GM18519 (cell line): ENCODE results near the gene TMEM123.

Experiments used
- ATAC-seq: cut with Tn5 transposase; IDR thresholded peaks from one replicate; pipeline ENCODE4 v1.9.1; 2021; ENCODE audit warnings: mild to moderate bottlenecking, moderate library complexity; ENCODE audit not compliant: unreplicated experiment, low FRiP score

The TMEM123 gene

GRCh38 chr11:102427068-102427467 is 25.5 kb downstream of the TMEM123 start:
- ATAC-seq, result no peak

DNA sequence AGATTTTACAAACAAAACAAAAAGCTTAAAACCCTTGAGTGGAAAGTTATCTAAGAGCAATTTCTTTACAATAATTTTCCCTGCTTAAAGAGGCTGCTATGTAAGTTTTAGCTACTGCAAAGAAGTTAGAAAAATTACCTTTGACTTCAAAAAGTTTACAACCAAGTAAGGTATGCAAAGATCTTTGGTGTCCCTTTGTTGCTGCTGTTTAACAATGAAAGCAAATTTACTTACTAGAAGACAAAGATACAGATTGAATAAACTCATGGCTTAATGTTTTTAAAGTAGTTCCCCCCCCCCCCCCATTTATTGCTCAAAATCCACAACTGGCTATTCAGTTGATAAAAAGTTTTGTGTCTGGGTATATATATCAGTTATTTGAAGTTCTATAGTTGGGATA is 26.0 kb downstream of the TMEM123 start:
- no peak for ATAC-seq

GRCh38 chr11:102426000-102426399 is 26.6 kb downstream of the TMEM123 start:
- no peak for ATAC-seq

GRCh38 chr11:102423936-102424335 is 28.6 kb downstream of the TMEM123 start:
- ATAC-seq, result no peak

DNA sequence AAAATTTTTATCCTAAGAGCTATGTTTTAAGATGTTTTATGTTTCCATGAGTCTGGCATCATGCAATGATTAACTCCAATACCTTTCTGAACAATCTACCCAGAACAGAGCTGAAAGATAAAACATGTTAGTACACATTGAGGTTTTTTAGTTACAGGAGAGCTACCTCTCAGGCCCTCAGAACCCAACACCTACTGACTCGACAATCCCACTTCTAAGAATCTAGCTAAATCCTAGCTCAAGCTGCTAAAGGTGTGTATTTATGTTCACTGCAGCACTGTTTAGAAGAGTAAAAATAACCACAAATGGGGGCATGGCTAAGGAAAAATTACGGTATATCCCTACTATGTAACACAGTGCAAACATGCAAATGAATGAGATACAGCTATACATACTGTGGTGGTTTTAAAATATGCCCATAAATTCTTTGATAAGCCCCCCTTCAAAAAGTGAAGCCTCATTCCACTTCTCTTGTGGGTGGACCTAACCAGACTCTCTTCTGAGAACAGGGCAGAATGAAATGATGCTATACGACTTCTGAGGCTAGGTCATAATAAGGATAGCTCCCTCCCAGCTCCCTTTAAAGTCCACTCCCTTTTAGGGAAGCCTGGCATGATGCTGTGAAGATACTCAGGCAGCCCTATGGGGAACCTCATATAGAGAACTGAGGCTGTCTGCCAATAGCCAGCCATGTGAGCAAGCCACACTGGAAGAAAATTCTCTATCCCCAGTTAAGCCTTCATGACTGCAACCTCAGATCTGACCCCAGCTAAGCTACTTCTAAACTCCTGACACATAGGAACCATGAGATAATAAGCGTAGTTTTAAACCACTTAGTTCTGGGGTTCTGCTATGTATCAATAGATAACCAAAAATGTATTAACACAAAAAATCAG is 29.5 kb downstream of the TMEM123 start:
- no peak for ATAC-seq

- ATAC-seq, result no peak
Measured at GRCh38 chr11:102421261-102421660, 31.3 kb downstream of the TMEM123 start.

DNA sequence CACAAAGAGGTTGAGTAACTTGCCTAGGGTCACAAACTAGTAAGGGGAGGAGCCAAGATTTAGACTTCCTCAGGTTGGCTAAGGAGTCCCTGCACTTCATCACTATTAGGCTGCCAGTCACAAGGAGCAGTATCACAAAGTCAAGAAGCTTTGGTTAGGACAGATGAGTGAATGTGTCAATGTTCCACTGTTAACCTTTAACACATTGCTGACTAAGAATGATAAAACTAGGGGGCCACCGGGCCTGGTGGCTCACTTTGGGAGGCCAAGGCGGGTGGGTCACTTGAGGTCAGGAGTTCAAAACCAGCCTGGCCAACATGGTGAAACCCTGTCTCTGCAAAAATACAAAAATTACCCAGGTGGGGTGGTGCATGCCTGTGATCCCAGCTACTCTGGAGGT is 32.0 kb downstream of the TMEM123 start:
- no peak for ATAC-seq

GRCh38 chr11:102419181-102419580 is 33.4 kb downstream of the TMEM123 start:
- ATAC-seq, result no peak

GRCh38 chr11:102416976-102417375 is 35.6 kb downstream of the TMEM123 start:
- ATAC-seq, result no peak

DNA sequence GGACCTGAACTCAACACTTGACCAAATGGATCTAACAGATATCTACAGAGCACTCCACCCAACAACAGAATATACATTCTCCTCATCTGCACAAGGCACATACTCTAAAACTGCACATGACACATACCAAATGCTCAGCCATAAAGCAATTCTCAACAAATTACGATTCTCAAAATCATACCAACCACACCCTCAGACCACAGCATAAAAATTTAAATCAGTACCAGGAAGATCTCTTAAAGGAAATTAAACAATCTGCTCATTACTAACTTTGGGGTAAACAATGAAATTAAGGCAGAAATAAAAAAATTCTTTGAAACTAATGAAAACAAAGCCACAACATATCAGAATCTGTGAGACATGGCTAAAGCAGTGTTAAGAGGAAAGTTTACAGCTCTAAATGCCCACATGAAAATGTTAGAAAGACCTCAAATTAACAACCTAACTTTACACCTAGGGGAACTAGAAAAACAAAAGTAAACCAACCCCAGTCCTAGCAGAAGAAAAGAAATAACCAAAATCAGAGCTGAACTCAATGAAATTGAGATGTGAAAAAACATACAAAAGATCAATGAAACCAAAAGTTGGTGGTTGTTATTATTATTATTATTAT is 37.2 kb downstream of the TMEM123 start:
- ATAC-seq, result no peak

DNA sequence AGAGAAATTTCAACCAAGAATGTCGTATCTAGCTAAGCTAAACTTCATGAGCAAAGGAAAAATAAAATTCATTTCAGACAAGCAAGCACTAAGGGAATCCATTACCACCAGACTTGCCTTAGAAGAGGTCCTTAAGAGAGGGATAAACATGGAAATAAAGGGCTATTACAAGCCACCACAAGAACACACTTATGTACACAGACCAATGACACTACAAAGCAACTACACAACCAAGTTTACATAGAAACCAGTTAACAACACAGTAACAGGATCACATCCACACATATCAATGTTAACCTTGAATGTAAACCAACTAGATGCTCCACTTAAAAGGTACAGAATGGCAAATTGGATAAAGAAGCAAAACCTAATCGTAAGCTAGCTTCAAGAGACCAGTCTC is 38.0 kb downstream of the TMEM123 start:
- ATAC-seq, result no peak

GRCh38 chr11:102413497-102413896 is 39.1 kb downstream of the TMEM123 start:
- ATAC-seq, result no peak

DNA sequence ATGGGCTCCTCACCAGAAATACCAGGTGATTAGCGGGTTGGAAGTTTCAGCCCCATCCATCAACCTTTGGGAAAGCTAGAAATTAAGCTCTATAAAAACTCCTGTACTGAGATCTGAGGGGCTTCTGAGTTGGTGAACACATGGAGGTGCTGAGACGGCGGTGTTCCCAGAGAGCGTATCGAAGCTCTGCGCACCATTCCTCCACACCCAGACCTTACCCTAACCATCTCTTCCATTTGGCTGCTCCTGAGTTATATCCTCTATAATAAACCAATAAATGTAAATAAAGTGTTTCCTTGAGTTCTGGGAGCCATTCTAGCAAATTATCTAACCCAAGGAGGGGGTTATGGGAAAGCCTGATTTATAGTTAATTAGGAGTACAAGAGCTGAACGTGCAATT is 41.4 kb downstream of the TMEM123 start:
- no peak for ATAC-seq

DNA sequence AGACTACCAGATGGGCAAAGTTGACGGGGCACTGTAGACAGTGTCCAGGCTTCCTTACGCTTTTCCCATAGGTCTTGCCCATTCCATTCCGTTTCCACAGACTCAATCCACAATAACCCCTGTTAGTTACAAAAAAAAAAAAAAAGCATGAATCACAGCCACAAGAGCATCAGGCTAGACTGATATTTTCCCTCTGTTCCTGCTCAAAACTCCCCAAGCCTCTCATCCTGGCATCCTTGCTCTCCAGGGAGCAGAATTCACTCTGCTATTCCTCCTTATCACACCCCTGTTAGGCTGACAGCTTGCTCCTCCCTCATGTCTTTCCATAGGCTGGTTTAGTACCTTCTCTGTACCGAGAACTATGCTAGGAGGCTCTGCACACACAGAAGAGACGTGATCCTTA is 42.2 kb downstream of the TMEM123 start:
- no peak for ATAC-seq

DNA sequence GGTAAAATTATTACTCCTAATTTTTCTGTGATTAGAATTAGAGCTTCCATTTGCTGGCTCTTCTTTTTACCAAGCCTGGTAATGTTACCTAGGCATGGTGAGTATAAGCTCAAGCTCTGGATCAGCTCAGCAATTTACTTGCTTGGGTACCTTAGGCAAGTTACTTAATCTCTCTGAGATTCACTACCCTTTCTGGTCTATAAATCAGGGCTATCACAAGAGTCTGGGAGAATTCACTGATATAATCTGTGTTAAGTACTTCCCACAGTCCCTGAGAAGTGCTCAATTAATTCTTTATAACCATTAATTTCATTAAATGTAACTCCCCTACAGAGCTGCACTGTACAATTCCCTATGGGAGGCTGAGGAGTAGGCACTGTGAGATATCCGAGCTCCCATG is 44.2 kb downstream of the TMEM123 start:
- no peak for ATAC-seq

DNA sequence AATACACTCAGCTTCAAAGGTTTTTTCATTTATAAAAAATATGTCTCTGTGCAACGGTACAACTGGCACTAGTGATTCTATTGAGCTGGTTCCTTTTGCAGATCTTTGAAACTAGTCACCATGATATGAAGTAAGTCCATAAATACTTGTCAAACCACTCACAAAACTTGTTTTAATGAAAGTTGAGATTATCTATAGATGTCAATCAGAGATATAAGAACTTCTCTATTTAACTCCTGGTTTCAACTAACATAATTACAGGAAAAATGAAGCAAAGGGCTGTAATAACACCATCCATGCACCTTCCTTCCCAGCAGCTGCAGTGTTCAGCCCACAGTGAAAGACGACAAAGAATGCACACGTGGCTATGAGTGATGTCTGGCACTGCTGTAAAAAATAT is 44.7 kb downstream of the TMEM123 start:
- ATAC-seq, result no peak

GRCh38 chr11:102406099-102406498 is 46.5 kb downstream of the TMEM123 start:
- no peak for ATAC-seq

DNA sequence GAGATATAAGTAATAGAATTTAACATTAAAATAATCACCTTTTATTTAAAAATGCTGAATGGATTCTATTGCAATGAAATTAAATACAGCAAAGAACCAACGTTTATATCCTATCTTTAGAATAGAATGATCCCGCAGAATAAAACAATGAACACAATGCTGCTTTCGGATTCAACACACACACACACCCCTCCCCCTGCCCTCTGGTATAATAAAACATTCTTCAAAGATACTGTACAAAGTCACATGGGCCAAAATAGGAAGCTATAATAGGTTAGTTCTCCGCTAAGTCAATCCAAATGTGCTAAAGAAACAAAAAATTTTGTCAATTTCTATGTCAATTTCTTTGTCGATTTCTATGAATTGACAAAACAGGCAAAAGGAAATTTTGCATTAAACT is 47.1 kb downstream of the TMEM123 start:
- ATAC-seq, result no peak

DNA sequence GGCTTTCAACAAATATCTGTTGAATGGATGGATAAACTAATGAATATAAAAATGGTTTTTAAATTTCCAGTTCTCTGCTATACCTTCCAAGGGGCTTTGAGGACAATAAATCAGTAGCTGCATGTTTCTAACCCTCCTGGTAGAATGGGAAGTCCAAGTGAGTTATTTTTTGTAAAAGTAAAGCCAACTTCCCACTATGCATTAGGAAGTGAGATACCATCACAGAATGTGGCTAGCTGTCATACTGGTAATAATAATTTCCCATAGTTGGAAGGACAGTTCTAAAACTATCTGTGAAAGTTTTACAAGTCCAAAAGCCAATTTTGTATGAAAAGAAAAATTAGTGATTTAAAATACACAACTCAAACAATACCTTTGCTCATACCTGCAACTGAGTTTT is 50.0 kb downstream of the TMEM123 start:
- no peak for ATAC-seq

GRCh38 chr11:102401905-102402304 is 50.7 kb downstream of the TMEM123 start:
- no peak for ATAC-seq

DNA sequence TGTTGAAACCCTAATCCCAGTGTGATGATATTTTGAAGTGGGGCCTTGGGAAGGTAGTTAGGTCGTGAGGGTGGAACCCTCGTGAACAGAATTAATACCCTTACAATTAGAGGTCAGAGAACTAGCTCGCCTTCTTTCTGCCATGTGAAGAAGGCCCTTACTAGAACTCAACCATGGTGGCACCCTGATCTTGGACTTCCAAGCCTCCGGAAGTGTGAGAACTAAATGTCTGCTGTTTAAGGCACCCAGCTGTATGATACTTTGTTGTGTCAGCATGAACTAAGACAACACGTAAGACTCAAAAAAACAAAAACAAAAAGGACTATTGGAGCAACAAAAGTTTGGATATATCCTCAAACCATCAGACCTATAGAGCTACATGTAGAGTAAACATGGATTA is 52.0 kb downstream of the TMEM123 start:
- no peak for ATAC-seq

DNA sequence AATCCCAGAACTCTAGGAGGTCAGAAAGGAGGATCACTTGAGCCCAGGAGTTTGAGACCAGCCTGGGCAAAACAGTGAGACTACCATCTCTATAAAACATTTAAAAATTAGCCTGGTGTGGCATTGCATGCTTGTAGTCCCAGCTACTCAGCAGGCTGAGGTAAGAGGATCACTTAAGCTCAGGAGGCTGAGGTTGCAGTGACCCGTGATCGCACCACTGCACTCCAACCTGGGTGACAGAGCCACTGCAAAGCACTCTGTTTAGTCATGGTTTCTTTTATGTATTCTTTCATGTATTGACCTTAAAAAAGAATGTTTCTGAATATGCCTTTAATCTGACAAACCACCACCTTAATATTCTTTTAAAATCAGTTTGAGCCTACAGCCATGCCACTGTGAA is 53.4 kb downstream of the TMEM123 start:
- ATAC-seq, result no peak
